HEK293 (cell line): ENCODE results near the gene XRCC6.
A peak's percentile ranks its signal among the peaks of the same experiment; 100 is the strongest.

Source experiments
- CTCF ChIA-PET: fragments of 350-600 bp; formaldehyde crosslinking; extraction: SDS; loops from one replicate; lab custom pipeline; 2021; ENCODE audit warnings: antibody characterized with exemption; lab: Yijun Ruan, JAX
- POLR2A ChIA-PET: fragments of 300-600 bp; formaldehyde crosslinking; extraction: SDS; loops from one replicate; lab custom pipeline; 2020; ENCODE audit warnings: antibody characterized with exemption, inconsistent platforms; lab: Yijun Ruan, JAX
- H3K27ac ChIP-seq: fragments of 200-500 bp; sonication (Bioruptor generic); 2 replicates; pipeline ENCODE4 v1.5.1; 2014; ENCODE audit warnings: low read depth, low read length, control low read depth, inconsistent platforms; ENCODE audit errors: extremely low read depth
- H3K36me3 ChIP-seq, 2 experiments: fragments of 200-500 bp in 1 of 2; sonication (Bioruptor generic) in 1 of 2; 1 replicate in 1 of 2; 2 replicates in 1 of 2; pipeline ENCODE4 v1.5.1; 2014 to 2017; ENCODE audit warnings: inconsistent platforms in 2 of 2, low read length in 2 of 2; ENCODE audit not compliant: control insufficient read depth in 2 of 2, insufficient read depth in 1 of 2
- H3K4me1 ChIP-seq: fragments of 200-500 bp; sonication (Bioruptor generic); 2 replicates; pipeline ENCODE4 v1.5.1; 2014; ENCODE audit warnings: mild to moderate bottlenecking, low read length, inconsistent platforms; ENCODE audit not compliant: control insufficient read depth, insufficient read depth
- H3K4me3 ChIP-seq: 2 replicates; pipeline ENCODE4 v1.5.1; 2011; ENCODE audit warnings: low read depth, mild to moderate bottlenecking, control low read depth, low read length, moderate library complexity
- H3K9me3 ChIP-seq: fragments of 200-500 bp; sonication (Bioruptor generic); 2 replicates; pipeline ENCODE4 v1.5.1; 2014; ENCODE audit warnings: low read depth, low read length, inconsistent platforms; ENCODE audit not compliant: control insufficient read depth, insufficient read depth
- BCL11A ChIP-seq: fragments of 450-650 bp; formaldehyde crosslinking; IDR thresholded peaks from 2 replicates; pipeline ENCODE4 v1.5.1; 2016; ENCODE audit warnings: low read depth, missing biosample characterization, missing genetic modification characterization
- KLF1 ChIP-seq: fragments of 450-650 bp; formaldehyde crosslinking; IDR thresholded peaks from 2 replicates; pipeline ENCODE4 v1.5.1; 2016; ENCODE audit warnings: missing biosample characterization, missing genetic modification characterization
- MZF1 ChIP-seq: fragments of 450-650 bp; formaldehyde crosslinking; IDR thresholded peaks from 2 replicates; pipeline ENCODE4 v1.5.1; 2017; ENCODE audit warnings: missing biosample characterization, missing genetic modification characterization, borderline replicate concordance
- OVOL3 ChIP-seq: fragments of 450-650 bp; formaldehyde crosslinking; IDR thresholded peaks from 2 replicates; pipeline ENCODE4 v1.5.1; 2016; ENCODE audit warnings: missing biosample characterization, missing genetic modification characterization
- SCRT2 ChIP-seq: fragments of 450-650 bp; formaldehyde crosslinking; IDR thresholded peaks from 2 replicates; pipeline ENCODE4 v1.5.1; 2016; ENCODE audit warnings: missing biosample characterization, missing genetic modification characterization
- ZBTB48 ChIP-seq: fragments of 450-650 bp; formaldehyde crosslinking; IDR thresholded peaks from 2 replicates; pipeline ENCODE4 v1.5.1; 2016; ENCODE audit warnings: missing biosample characterization, missing genetic modification characterization
- ZIC2 ChIP-seq: fragments of 450-650 bp; formaldehyde crosslinking; IDR thresholded peaks from 2 replicates; pipeline ENCODE4 v1.5.1; 2016; ENCODE audit warnings: missing biosample characterization, missing genetic modification characterization
- ZNF174 ChIP-seq: fragments of 450-650 bp; formaldehyde crosslinking; IDR thresholded peaks from 2 replicates; pipeline ENCODE4 v1.5.0; 2017; ENCODE audit warnings: missing biosample characterization, mild to moderate bottlenecking, missing genetic modification characterization
- ZNF292 ChIP-seq: fragments of 450-650 bp; formaldehyde crosslinking; IDR thresholded peaks from 2 replicates; pipeline ENCODE4 v1.5.1; 2016; ENCODE audit warnings: low read depth, missing biosample characterization, missing genetic modification characterization, borderline replicate concordance
- ZNF354C ChIP-seq: fragments of 450-650 bp; formaldehyde crosslinking; IDR thresholded peaks from 2 replicates; pipeline ENCODE4 v1.5.1; 2016; ENCODE audit warnings: missing biosample characterization, missing genetic modification characterization, low read depth, borderline replicate concordance
- ZNF501 ChIP-seq: fragments of 450-650 bp; formaldehyde crosslinking; IDR thresholded peaks from 2 replicates; pipeline ENCODE4 v1.5.1; 2016; ENCODE audit warnings: missing biosample characterization, missing genetic modification characterization
- ZNF621 ChIP-seq: fragments of 450-650 bp; formaldehyde crosslinking; IDR thresholded peaks from 2 replicates; pipeline ENCODE4 v1.5.1; 2017; ENCODE audit warnings: missing biosample characterization, missing genetic modification characterization
- ZNF654 ChIP-seq: fragments of 450-650 bp; formaldehyde crosslinking; IDR thresholded peaks from 2 replicates; pipeline ENCODE4 v1.5.1; 2016; ENCODE audit warnings: low read depth, missing biosample characterization, missing genetic modification characterization
- TF ChIP-seq, protein P1 (sequence below): fragments of 450-650 bp; formaldehyde crosslinking; IDR thresholded peaks from 2 replicates; pipeline ENCODE4 v1.5.1; 2016; ENCODE audit warnings: missing biosample characterization, missing genetic modification characterization, borderline replicate concordance
- TF ChIP-seq, protein P2 (sequence below): IDR thresholded peaks from 2 replicates; pipeline ENCODE4 v1.6.1; 2011; ENCODE audit warnings: mild to moderate bottlenecking, low read depth, low read length, borderline replicate concordance
- TF ChIP-seq, protein P3 (sequence below): fragments of 450-650 bp; formaldehyde crosslinking; IDR thresholded peaks from 2 replicates; pipeline ENCODE4 v1.5.1; 2017; ENCODE audit warnings: missing biosample characterization, missing genetic modification characterization
- TF ChIP-seq, protein P4 (sequence below): fragments of 450-650 bp; formaldehyde crosslinking; IDR thresholded peaks from 2 replicates; pipeline ENCODE4 v1.5.1; 2016; ENCODE audit warnings: missing biosample characterization, missing genetic modification characterization
- TF ChIP-seq, protein P5 (sequence below): fragments of 450-650 bp; formaldehyde crosslinking; conservative IDR thresholded peaks from 2 replicates; pipeline ENCODE4 v1.5.1; 2016; ENCODE audit warnings: low read depth, missing biosample characterization, missing genetic modification characterization
- TF ChIP-seq, protein P6 (sequence below): fragments of 450-650 bp; formaldehyde crosslinking; IDR thresholded peaks from 2 replicates; pipeline ENCODE4 v1.5.1; 2016; ENCODE audit warnings: missing biosample characterization, missing genetic modification characterization

Gene XRCC6

DNA sequence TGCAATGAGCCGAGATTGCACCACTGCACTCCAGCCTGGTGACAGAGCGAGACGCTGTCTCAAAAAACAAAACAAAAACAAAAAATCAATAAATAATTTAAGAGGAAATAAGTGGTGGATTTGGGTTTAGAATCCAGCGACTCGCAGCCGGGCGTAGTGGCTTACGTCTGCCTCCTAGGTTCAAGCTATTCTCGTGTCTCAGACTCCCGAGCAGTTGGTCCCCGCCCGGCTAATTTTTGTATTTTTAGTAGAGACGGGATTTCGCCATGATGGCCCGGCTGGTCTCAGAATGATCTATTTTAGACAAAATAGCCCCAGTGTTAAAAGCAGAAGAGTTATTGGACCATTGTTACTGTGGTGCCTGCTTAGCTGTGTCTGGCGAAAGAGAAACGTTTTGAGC, 37.8 kb downstream of the XRCC6 start (continued):
- TF ChIP-seq, protein P1, sequence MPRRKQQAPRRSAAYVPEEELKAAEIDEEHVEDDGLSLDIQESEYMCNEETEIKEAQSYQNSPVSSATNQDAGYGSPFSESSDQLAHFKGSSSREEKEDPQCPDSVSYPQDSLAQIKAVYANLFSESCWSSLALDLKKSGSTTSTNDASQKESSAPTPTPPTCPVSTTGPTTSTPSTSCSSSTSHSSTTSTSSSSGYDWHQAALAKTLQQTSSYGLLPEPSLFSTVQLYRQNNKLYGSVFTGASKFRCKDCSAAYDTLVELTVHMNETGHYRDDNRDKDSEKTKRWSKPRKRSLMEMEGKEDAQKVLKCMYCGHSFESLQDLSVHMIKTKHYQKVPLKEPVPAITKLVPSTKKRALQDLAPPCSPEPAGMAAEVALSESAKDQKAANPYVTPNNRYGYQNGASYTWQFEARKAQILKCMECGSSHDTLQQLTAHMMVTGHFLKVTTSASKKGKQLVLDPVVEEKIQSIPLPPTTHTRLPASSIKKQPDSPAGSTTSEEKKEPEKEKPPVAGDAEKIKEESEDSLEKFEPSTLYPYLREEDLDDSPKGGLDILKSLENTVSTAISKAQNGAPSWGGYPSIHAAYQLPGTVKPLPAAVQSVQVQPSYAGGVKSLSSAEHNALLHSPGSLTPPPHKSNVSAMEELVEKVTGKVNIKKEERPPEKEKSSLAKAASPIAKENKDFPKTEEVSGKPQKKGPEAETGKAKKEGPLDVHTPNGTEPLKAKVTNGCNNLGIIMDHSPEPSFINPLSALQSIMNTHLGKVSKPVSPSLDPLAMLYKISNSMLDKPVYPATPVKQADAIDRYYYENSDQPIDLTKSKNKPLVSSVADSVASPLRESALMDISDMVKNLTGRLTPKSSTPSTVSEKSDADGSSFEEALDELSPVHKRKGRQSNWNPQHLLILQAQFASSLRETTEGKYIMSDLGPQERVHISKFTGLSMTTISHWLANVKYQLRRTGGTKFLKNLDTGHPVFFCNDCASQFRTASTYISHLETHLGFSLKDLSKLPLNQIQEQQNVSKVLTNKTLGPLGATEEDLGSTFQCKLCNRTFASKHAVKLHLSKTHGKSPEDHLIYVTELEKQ: no peak
- no peak for TF ChIP-seq ZNF501 (tag by site-specific recombination)
- no peak for TF ChIP-seq ZNF621 (tag by site-specific recombination)
- TF ChIP-seq, protein P2, sequence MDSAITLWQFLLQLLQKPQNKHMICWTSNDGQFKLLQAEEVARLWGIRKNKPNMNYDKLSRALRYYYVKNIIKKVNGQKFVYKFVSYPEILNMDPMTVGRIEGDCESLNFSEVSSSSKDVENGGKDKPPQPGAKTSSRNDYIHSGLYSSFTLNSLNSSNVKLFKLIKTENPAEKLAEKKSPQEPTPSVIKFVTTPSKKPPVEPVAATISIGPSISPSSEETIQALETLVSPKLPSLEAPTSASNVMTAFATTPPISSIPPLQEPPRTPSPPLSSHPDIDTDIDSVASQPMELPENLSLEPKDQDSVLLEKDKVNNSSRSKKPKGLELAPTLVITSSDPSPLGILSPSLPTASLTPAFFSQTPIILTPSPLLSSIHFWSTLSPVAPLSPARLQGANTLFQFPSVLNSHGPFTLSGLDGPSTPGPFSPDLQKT: no peak
- no peak for TF ChIP-seq ZNF354C (tag by site-specific recombination)
- TF ChIP-seq, protein P3, sequence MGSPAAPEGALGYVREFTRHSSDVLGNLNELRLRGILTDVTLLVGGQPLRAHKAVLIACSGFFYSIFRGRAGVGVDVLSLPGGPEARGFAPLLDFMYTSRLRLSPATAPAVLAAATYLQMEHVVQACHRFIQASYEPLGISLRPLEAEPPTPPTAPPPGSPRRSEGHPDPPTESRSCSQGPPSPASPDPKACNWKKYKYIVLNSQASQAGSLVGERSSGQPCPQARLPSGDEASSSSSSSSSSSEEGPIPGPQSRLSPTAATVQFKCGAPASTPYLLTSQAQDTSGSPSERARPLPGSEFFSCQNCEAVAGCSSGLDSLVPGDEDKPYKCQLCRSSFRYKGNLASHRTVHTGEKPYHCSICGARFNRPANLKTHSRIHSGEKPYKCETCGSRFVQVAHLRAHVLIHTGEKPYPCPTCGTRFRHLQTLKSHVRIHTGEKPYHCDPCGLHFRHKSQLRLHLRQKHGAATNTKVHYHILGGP (tag by site-specific recombination): no peak
- TF ChIP-seq KLF1 (tag by site-specific recombination): no peak
- TF ChIP-seq ZNF174 (tag by site-specific recombination): no peak

DNA sequence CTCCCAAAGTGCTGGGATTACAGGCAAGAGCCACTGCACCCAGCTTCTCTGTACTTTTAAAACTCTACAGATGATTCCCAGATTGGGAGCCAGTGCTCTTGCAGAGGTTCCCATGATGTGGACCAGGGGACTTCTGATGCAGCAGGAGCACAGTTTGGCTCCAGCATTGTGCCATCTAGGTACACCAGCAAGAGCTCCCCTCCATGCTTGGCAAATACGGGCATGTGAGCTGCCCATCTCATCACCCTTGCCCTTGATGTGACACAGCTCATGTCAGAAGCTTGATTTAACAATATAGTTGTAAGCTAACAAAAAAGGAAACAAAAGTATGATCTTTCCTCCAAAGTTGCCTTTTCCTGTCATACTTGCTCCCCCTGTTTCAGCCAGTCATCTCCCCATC, 38.8 kb downstream of the XRCC6 start:
- TF ChIP-seq BCL11A (tag by site-specific recombination) (no peak), ZNF292 (tag by site-specific recombination) (0 out of 2 replicates have a peak, but pooled peaks have one; percentile 22)
- Histone ChIP-seq H3K4me1 (no peaks in the 10 kb centered on the region), H3K4me3 (no peak overlapping the region), H3K27ac (no peak overlapping the region), H3K36me3 (peaks cover 76 to 99% of the 10 kb centered on the region in 2 experiments), H3K9me3 (no peaks in the 10 kb centered on the region)
- ChIA-PET POLR2A (interaction anchor here (0.6 to 1.4 kb wide), 5 partner anchors 9 to 231 kb away, joined by 3 to 5 read pairs (median 3); partner anchors contain the start of gene XRCC6), CTCF (interaction anchor here (0.7 to 1.8 kb wide), 4 partner anchors 12 to 281 kb away, joined by 3 to 6 read pairs (median 3); no protein-coding TSS in a partner anchor)

DNA sequence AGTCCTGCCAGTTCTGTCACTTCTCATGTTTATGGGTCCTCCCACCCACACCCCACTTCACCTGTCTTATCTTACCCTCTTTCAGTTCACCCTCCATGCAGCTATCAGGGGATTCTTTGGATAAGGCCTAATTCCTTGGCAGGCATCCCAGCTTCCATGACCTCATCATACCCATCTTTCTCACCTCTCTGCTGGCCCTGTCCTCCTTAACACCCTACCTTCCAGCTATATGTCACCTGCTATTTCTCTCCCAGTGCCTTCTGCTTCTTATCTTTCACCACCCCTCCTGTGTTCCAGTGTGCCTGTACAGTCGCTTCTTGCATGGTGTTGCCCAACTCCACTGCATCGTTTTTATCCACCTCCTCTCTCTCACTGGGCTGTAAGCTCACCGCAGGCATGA, 39.3 kb downstream of the XRCC6 start:
- CTCF ChIA-PET: interaction anchor here (1.0 to 1.8 kb wide), 2 partner anchors 11 to 37 kb away, joined by 3 to 6 read pairs; no protein-coding TSS in a partner anchor
- Histone ChIP-seq H3K4me3 (no peak overlapping the region), H3K9me3 (no peaks in the 10 kb centered on the region), H3K4me1 (no peaks in the 10 kb centered on the region), H3K27ac (no peak overlapping the region), H3K36me3 (peaks cover 71 to 99% of the 10 kb centered on the region in 2 experiments)
- POLR2A ChIA-PET: interaction anchor here (1.0 to 1.4 kb wide), 3 partner anchors 9 to 39 kb away, joined by 3 to 5 read pairs (median 3); partner anchors contain the start of gene XRCC6
- TF ChIP-seq SCRT2 (tag by site-specific recombination) (peak; percentile 49; the same call in 1 of the 2 replicates), ZNF654 (tag by site-specific recombination) (no peak), OVOL3 (tag by site-specific recombination) (no peak), MZF1 (tag by site-specific recombination) (no peak), ZIC2 (no peak), ZBTB48 (tag by site-specific recombination) (no peak)
- TF ChIP-seq, protein P4, sequence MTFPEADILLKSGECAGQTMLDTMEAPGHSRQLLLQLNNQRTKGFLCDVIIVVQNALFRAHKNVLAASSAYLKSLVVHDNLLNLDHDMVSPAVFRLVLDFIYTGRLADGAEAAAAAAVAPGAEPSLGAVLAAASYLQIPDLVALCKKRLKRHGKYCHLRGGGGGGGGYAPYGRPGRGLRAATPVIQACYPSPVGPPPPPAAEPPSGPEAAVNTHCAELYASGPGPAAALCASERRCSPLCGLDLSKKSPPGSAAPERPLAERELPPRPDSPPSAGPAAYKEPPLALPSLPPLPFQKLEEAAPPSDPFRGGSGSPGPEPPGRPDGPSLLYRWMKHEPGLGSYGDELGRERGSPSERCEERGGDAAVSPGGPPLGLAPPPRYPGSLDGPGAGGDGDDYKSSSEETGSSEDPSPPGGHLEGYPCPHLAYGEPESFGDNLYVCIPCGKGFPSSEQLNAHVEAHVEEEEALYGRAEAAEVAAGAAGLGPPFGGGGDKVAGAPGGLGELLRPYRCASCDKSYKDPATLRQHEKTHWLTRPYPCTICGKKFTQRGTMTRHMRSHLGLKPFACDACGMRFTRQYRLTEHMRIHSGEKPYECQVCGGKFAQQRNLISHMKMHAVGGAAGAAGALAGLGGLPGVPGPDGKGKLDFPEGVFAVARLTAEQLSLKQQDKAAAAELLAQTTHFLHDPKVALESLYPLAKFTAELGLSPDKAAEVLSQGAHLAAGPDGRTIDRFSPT (tag by site-specific recombination): peak; percentile 64
- TF ChIP-seq, protein P5, sequence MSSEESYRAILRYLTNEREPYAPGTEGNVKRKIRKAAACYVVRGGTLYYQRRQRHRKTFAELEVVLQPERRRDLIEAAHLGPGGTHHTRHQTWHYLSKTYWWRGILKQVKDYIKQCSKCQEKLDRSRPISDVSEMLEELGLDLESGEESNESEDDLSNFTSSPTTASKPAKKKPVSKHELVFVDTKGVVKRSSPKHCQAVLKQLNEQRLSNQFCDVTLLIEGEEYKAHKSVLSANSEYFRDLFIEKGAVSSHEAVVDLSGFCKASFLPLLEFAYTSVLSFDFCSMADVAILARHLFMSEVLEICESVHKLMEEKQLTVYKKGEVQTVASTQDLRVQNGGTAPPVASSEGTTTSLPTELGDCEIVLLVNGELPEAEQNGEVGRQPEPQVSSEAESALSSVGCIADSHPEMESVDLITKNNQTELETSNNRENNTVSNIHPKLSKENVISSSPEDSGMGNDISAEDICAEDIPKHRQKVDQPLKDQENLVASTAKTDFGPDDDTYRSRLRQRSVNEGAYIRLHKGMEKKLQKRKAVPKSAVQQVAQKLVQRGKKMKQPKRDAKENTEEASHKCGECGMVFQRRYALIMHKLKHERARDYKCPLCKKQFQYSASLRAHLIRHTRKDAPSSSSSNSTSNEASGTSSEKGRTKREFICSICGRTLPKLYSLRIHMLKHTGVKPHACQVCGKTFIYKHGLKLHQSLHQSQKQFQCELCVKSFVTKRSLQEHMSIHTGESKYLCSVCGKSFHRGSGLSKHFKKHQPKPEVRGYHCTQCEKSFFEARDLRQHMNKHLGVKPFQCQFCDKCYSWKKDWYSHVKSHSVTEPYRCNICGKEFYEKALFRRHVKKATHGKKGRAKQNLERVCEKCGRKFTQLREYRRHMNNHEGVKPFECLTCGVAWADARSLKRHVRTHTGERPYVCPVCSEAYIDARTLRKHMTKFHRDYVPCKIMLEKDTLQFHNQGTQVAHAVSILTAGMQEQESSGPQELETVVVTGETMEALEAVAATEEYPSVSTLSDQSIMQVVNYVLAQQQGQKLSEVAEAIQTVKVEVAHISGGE: no peak
- TF ChIP-seq, protein P6, sequence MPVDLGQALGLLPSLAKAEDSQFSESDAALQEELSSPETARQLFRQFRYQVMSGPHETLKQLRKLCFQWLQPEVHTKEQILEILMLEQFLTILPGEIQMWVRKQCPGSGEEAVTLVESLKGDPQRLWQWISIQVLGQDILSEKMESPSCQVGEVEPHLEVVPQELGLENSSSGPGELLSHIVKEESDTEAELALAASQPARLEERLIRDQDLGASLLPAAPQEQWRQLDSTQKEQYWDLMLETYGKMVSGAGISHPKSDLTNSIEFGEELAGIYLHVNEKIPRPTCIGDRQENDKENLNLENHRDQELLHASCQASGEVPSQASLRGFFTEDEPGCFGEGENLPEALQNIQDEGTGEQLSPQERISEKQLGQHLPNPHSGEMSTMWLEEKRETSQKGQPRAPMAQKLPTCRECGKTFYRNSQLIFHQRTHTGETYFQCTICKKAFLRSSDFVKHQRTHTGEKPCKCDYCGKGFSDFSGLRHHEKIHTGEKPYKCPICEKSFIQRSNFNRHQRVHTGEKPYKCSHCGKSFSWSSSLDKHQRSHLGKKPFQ: no peak
